SK-N-DZ (cell line): ENCODE measurements around the gene PLEKHG7.

Experiments used
- DNase-seq: peaks from one replicate; pipeline ENCODE4 v3.0.0-alpha.2; 2015; ENCODE audit warnings: low spot score

Gene PLEKHG7

GRCh38 chr12:92796650-92797049 lies 93.9 kb downstream of the PLEKHG7 start:
- no peak for DNase-seq

- no peak for DNase-seq
These were observed 100.1 kb downstream of the PLEKHG7 start for GRCh38 chr12:92802906-92803305.

- DNase-seq = no peak
These were observed 101.1 kb downstream of the PLEKHG7 start for GRCh38 chr12:92803903-92804302.

DNA sequence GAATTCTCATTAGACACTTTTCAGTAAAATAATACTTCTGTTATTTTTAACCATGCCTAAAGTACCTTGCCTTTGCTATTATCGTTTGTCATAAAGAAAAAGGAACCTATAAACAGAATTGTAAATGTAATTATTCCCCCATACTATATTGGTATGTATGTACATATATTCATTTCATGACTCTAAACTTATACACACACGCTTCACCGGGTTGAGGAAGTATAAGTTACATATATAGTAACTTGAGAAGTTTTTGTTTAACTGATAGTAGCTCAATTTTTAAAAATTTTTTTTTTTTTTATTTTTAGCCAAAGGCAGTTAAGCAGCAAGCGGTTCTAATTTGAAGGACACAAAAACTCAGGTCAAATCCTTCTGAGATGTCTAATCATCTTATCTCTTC lies 107.6 kb downstream of the PLEKHG7 start:
- DNase-seq = no peak

GRCh38 chr12:92814584-92814983 lies 111.8 kb downstream of the PLEKHG7 start:
- DNase-seq = no peak

DNA sequence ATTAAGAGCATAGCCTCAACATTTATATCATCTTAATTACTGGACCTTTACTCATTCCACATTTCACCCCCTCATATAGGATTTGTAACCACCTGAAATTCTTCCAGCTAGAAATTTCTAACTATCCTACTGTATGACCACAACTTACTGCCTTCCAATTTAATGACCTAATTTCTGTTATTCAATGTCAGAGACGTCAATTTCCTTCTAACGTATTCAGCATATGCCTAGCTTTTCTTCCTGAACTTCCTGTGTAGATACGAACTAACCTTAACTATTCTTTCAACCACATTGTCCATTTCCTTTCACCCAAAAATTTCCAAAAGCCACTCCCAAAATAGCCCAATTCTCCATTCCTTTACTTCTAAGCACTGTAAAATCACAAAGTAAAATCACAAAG lies 118.4 kb downstream of the PLEKHG7 start:
- DNase-seq = no peak
